ENCODE results near the gene TRIOBP. TPM values are rescaled to one million over a fixed set of nuclear protein-coding genes. Genes with fewer than 3 reads are reported as not detected.
A peak's percentile ranks its signal among the peaks of the same experiment; 100 is the strongest.

The TRIOBP gene
- total RNA-seq, 1 experiment from 2014 or later: 38.4 TPM

DNA sequence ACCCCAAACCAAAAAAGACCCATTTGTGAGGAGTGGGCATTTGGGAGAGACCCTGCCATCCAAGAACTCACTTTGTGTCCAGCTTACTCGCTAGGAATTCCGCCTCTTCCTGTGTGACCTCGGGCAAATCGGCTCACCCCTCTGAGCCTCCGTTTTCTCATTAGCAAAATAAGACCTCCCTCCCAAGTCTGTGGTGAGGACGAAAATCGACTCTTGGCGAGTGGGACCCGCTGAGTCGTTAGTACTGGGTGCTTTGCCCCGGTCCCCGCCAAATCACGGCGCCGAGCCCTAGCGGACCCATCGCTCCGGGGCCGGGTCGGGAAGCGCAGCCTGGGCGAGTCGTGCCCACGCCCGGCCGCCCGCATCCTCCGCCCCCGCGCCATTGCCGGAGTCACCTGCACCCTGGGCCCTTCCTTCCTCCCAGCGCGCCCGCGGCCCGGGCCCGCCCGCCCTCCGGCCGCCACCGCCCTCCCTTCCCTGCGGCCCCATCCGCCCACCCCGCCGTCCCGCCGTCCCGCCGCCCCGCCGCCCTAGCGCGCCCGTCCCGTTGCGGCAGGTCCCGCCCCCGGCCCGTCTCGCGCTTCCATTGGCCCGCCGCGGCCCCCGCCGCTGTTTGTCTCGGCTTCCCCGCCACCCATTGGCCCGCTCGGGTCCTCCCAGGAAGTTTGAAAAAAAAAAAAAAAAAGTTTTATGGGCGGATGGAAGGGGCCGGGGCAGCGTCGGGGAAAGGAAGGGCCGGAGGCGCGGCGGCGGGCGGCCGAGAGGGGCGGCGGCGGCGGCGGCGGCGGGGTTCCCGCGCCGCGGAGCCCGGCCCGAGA lies 48.9 kb downstream of the TRIOBP start:
- no TSS peak for BruUV-seq (replicated peaks)
- Mint-ChIP-seq H3K4me1 (ENCODE audit: low read depth, unreplicated experiment) (peaks cover 13% of the 10 kb centered on the region), H3K4me3 (ENCODE audit: unreplicated experiment) (peak overlapping the region; percentile 90), H3K27ac (ENCODE audit: unreplicated experiment) (peak overlapping the region; percentile 63), H3K36me3 (ENCODE audit: insufficient read depth, unreplicated experiment) (no peaks in the 10 kb centered on the region), H3K9me3 (ENCODE audit: unreplicated experiment) (no peaks in the 10 kb centered on the region), H3K27me3 (ENCODE audit: insufficient read depth, unreplicated experiment) (no peaks in the 10 kb centered on the region)
- TF ChIP-seq, protein P1, sequence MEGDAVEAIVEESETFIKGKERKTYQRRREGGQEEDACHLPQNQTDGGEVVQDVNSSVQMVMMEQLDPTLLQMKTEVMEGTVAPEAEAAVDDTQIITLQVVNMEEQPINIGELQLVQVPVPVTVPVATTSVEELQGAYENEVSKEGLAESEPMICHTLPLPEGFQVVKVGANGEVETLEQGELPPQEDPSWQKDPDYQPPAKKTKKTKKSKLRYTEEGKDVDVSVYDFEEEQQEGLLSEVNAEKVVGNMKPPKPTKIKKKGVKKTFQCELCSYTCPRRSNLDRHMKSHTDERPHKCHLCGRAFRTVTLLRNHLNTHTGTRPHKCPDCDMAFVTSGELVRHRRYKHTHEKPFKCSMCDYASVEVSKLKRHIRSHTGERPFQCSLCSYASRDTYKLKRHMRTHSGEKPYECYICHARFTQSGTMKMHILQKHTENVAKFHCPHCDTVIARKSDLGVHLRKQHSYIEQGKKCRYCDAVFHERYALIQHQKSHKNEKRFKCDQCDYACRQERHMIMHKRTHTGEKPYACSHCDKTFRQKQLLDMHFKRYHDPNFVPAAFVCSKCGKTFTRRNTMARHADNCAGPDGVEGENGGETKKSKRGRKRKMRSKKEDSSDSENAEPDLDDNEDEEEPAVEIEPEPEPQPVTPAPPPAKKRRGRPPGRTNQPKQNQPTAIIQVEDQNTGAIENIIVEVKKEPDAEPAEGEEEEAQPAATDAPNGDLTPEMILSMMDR (IDR thresholded peaks at IDR 0.05; ENCODE audit: insufficient read depth in 1 of 2, low read depth in 1 of 2, low read length in 1 of 2, severe bottlenecking in 1 of 2, unreplicated experiment in 1 of 2): no peak
- Histone ChIP-seq H3K9me3 (no peaks in the 10 kb centered on the region), H3K27me3 (replicated peaks; ENCODE audit: control insufficient read depth, insufficient read depth, low read length) (no peaks in the 10 kb centered on the region), H3K4me3 (ENCODE audit: low read depth, low read length) (peak overlapping the region; percentile 97), H3K4me1 (peaks cover 12% of the 10 kb centered on the region), H3K36me3 (ENCODE audit: control insufficient read depth, insufficient read depth, low read length) (peaks cover 2% of the 10 kb centered on the region; the same call in 1 of the 2 replicates)
- ChIA-PET POLR2A (interaction anchor here (0.6 kb wide), 2 partner anchors 9 to 59 kb away, joined by 3 to 5 read pairs; a partner anchor contains a TSS), CTCF (interaction anchor here (0.6 to 0.7 kb wide), 2 partner anchors 154 to 1507 kb away, joined by 4 to 5 read pairs; no protein-coding TSS in a partner anchor)
- intact Hi-C loops (cut with micrococcal nuclease; ENCODE audit: unreplicated experiment): loop anchor here (5.0 kb wide), 1 partner anchor 57 kb away; no protein-coding TSS in a partner anchor
- peak; percentile 90 to 92 for DNase-seq

DNA sequence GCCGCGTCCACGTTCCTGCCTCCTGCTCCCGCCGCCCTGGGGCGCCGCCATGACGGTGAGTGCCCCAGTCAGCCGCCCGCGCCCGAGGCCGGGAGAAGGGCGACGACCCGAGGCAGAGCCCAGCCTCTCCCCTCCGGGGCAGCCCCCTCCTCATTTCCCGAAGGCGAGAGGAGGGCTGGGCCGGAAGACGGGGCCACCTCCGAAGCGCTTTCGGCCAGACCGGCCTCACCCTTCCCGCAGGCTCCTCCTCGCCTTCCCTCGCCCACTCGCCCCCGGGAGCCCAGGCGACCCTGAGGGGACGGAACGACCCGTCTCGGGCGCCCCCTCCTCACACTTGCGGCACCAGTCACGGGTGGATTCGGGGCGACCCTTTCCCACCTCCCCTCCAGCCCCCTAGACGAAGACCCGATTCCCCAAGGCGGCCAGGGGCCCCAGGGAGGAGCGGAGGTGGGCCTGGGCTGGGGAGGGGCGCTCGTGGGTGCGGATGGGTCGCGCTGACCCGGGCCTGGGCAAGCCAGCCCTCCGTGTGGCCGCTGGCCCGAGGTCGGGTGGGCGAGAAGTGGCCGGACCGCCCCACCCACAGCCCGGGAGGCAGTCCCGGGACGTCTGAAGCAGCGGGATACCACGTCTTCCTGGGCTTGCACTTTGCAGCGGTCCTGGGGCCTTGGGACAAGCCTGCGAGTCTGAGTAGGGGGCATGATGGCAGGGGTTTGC lies 49.7 kb downstream of the TRIOBP start:
- H3K36me3 Mint-ChIP-seq (ENCODE audit: insufficient read depth, unreplicated experiment): no peaks in the 10 kb centered on the region
- no peaks in the 10 kb centered on the region for H3K27me3 Mint-ChIP-seq (ENCODE audit: insufficient read depth, unreplicated experiment)
- no peaks in the 10 kb centered on the region for H3K27me3 ChIP-seq (replicated peaks; ENCODE audit: control insufficient read depth, insufficient read depth, low read length)
- ChIA-PET POLR2A (no interaction called here), CTCF (no interaction called here)
- intact Hi-C loops (cut with micrococcal nuclease; ENCODE audit: unreplicated experiment): loop anchor here (5.0 kb wide), 1 partner anchor 56 kb away; no protein-coding TSS in a partner anchor
- H3K9me3 ChIP-seq: no peaks in the 10 kb centered on the region
- TF ChIP-seq, protein P1 (IDR thresholded peaks at IDR 0.05; ENCODE audit: insufficient read depth in 1 of 2, low read depth in 1 of 2, low read length in 1 of 2, severe bottlenecking in 1 of 2, unreplicated experiment in 1 of 2): no peak
- DNase-seq: peak in 1 of 2 experiments; percentile 20
- H3K9me3 Mint-ChIP-seq (ENCODE audit: unreplicated experiment): no peaks in the 10 kb centered on the region
- H3K27ac Mint-ChIP-seq (ENCODE audit: unreplicated experiment): peak overlapping the region; percentile 63
- peaks cover 2% of the 10 kb centered on the region; the same call in 1 of the 2 replicates for H3K36me3 ChIP-seq (ENCODE audit: control insufficient read depth, insufficient read depth, low read length)
- H3K4me3 ChIP-seq (ENCODE audit: low read depth, low read length): peak overlapping the region; percentile 97
- H3K4me3 Mint-ChIP-seq (ENCODE audit: unreplicated experiment): peak overlapping the region; percentile 90
- H3K4me1 ChIP-seq: peaks cover 18% of the 10 kb centered on the region
- TSS peak; percentile 29 for BruUV-seq (replicated peaks)
- H3K4me1 Mint-ChIP-seq (ENCODE audit: low read depth, unreplicated experiment): peaks cover 13% of the 10 kb centered on the region

DNA sequence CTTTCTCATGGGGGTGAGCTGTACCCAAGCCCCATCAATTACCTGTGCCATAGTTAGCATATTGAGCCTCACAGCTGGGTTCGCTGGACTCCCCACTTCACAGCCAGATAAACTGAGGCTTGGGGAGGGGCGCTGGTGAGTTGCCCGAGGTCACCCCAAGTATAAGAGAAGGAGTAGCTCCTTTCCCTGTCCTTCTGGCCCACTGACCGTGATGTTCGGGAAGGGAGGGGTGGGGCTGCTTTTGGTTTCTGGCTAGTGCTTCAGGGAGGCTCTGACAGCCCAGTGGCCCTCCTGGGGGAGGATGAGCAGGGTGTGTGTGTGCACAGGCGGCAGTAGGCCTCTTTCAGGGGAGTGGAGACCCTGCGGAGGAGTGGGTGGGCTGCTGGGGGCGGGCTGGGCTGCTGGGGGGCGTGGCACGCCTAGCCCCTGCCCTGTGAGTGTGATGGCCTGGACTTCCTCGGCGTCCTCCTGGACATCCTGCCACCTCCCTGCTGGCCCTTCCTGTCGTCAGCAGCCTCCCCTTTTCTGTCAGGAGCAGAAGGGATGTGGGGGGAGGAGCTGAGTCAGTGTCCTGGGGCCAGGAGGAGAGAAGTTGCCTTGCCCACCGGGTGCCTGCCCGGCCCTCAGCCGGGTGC lies 50.3 kb downstream of the TRIOBP start:
- H3K9me3 Mint-ChIP-seq (ENCODE audit: unreplicated experiment): no peaks in the 10 kb centered on the region
- H3K36me3 Mint-ChIP-seq (ENCODE audit: insufficient read depth, unreplicated experiment): no peaks in the 10 kb centered on the region
- Histone ChIP-seq H3K9me3 (no peaks in the 10 kb centered on the region), H3K36me3 (ENCODE audit: control insufficient read depth, insufficient read depth, low read length) (peaks cover 2% of the 10 kb centered on the region; the same call in 1 of the 2 replicates), H3K27me3 (replicated peaks; ENCODE audit: control insufficient read depth, insufficient read depth, low read length) (no peaks in the 10 kb centered on the region), H3K4me3 (ENCODE audit: low read depth, low read length) (peak overlapping the region; percentile 97), H3K4me1 (peaks cover 23% of the 10 kb centered on the region)
- peak overlapping the region; percentile 90 for H3K4me3 Mint-ChIP-seq (ENCODE audit: unreplicated experiment)
- H3K27me3 Mint-ChIP-seq (ENCODE audit: insufficient read depth, unreplicated experiment): no peaks in the 10 kb centered on the region
- TF ChIP-seq, protein P1 (IDR thresholded peaks at IDR 0.05; ENCODE audit: insufficient read depth in 1 of 2, low read depth in 1 of 2, low read length in 1 of 2, severe bottlenecking in 1 of 2, unreplicated experiment in 1 of 2): no peak
- no TSS peak for BruUV-seq (replicated peaks)
- H3K4me1 Mint-ChIP-seq (ENCODE audit: low read depth, unreplicated experiment): peaks cover 13% of the 10 kb centered on the region
- DNase-seq: no peak
- intact Hi-C loops (cut with micrococcal nuclease; ENCODE audit: unreplicated experiment): loop anchor here (5.0 kb wide), 1 partner anchor 55 kb away; no protein-coding TSS in a partner anchor
- ChIA-PET POLR2A (no interaction called here), CTCF (no interaction called here)
- H3K27ac Mint-ChIP-seq (ENCODE audit: unreplicated experiment): peak overlapping the region; percentile 63

All from Caco-2 (cell line).